Measurements from ENCODE around the gene PRMT1. TPM values are rescaled to one million over a fixed set of nuclear protein-coding genes. Genes with fewer than 3 reads are reported as not detected.

Gene PRMT1
- total RNA-seq, 4 donors from 2014 or later, result 63.8 to 104 (median 78.2) TPM

- TF ChIP-seq, protein P1, sequence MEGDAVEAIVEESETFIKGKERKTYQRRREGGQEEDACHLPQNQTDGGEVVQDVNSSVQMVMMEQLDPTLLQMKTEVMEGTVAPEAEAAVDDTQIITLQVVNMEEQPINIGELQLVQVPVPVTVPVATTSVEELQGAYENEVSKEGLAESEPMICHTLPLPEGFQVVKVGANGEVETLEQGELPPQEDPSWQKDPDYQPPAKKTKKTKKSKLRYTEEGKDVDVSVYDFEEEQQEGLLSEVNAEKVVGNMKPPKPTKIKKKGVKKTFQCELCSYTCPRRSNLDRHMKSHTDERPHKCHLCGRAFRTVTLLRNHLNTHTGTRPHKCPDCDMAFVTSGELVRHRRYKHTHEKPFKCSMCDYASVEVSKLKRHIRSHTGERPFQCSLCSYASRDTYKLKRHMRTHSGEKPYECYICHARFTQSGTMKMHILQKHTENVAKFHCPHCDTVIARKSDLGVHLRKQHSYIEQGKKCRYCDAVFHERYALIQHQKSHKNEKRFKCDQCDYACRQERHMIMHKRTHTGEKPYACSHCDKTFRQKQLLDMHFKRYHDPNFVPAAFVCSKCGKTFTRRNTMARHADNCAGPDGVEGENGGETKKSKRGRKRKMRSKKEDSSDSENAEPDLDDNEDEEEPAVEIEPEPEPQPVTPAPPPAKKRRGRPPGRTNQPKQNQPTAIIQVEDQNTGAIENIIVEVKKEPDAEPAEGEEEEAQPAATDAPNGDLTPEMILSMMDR (IDR thresholded peaks at IDR 0.05; ENCODE audit: low read depth), result no peak
These were observed 24.3 kb upstream of the PRMT1 start for GRCh38 chr19:49652551-49653465.

- TF ChIP-seq, protein P1 (IDR thresholded peaks at IDR 0.05; ENCODE audit: low read depth), result no peak
These were observed 23.6 kb upstream of the PRMT1 start for GRCh38 chr19:49653466-49653806.

- TF ChIP-seq, protein P1 (IDR thresholded peaks at IDR 0.05; ENCODE audit: low read depth), result no peak
These were observed 22.5 kb upstream of the PRMT1 start for GRCh38 chr19:49654581-49654980.

- TF ChIP-seq, protein P1 (IDR thresholded peaks at IDR 0.05; ENCODE audit: low read depth), result no peak
These were observed 21.3 kb upstream of the PRMT1 start for GRCh38 chr19:49655570-49656455.

DNA sequence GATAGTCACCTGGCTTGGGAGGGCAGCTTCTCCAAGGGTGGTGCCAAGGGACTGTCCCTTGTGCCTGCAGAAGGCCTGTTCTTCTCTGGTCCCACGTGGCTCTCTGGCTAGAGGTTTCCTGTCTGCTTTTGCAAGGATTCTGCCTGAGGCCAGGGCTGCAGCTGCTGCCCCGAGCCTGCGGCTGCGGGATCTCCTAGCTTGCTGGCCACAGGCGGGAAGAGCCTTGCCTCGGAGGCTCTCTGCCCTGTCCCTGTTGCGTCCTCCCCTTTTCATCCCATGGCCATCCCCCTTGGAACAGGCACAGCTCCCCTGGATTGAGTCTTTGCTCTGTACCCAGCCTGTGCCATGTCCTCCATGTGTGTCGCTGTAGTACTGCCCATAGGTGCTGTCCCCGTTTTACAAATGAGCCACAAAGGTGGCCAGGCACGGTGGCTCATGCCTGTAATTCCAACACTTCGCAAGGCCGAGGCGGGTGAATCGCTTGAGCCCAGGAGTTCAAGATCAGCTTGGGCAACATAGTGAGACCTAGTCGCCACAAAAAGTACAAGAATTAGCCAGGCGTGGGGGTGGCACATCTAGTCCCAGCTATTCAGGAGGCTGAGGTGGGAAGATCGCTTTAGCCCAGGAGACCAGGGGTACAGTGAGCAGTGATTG is 20.5 kb upstream of the PRMT1 start:
- TF ChIP-seq, protein P1 (IDR thresholded peaks at IDR 0.05; ENCODE audit: low read depth), result no peak

- TF ChIP-seq, protein P1 (IDR thresholded peaks at IDR 0.05; ENCODE audit: low read depth), result no peak
These were observed 19.5 kb upstream of the PRMT1 start for GRCh38 chr19:49657493-49658138.

Data from subcutaneous adipose tissue (tissue), 4 donors.